ENCODE measurements around the gene COLGALT1. TPM values are rescaled to one million over a fixed set of nuclear protein-coding genes. Genes with fewer than 3 reads are reported as not detected.

The COLGALT1 gene
- total and polyA plus RNA-seq, 2 of the 8 experiments (the other 6 are each of a cell fraction or from before 2014, with no cell fraction given): 44.7 to 58.1 TPM

DNA sequence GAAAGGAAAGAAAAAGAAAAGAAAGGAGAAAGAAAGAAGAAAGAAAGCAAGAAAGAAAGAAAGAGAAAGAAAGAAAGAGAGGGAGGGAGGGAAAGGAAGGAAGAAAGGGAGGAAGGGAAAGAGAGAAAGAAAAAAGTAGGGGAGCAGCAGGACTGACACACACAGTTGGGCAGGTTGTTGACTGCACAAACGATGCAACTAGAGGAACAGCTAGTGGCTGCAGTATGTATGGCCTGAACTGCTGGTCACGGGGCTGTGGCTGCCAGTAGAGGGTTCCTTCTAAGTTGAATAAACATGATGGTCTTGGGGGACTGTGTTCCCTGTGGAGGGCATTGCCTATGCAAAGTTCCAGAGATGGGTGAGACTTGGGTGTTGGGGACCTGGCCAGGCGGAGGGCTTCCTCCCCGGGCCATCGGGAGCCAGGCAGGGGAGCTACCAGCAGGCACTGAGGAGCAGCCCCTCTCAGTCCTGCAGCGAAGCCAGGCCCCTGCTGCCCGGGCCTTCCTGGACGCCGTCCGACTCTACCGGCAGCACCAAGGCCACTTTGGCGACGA lies 16.7 kb upstream of the COLGALT1 start:
- POLR2A ChIA-PET (ENCODE audit: partially characterized antibody): interaction anchor here (1.1 to 1.6 kb wide), 5 partner anchors 9 to 22 kb away, joined by 3 to 6 read pairs (median 4); no protein-coding TSS in a partner anchor
- no peak overlapping the region for H4K5ac ChIP-seq (ENCODE audit: insufficient read length, low read depth, low read length)
- H3K4me1 ChIP-seq (replicated peaks in 1 of 4; ENCODE audit: control insufficient read depth in 3 of 4, insufficient read depth in 4 of 4, low read length in 3 of 4): no peaks in the 10 kb centered on the region; a peak in 2 of 7 replicates
- H2BK12ac ChIP-seq (ENCODE audit: low read depth, low read length): no peak overlapping the region
- H4K8ac ChIP-seq (ENCODE audit: extremely low read depth, insufficient read depth, low read length): no peak overlapping the region; the same call in 1 of the 2 replicates
- no peak overlapping the region for H3K27ac ChIP-seq (ENCODE audit: low read depth, low read length)
- peaks cover 0 to 6% (median 3%) of the 10 kb centered on the region in 4 experiments; a peak in 3 of 7 replicates for H3K27me3 ChIP-seq (replicated peaks in 1 of 4; ENCODE audit: control insufficient read depth in 3 of 4, extremely low read depth in 1 of 4, insufficient read depth in 3 of 4, low read length in 3 of 4)
- no peaks in the 10 kb centered on the region for H3K79me2 ChIP-seq (ENCODE audit: control insufficient read depth in 1 of 2, insufficient read depth in 2 of 2, low read length in 2 of 2)
- H3K4me2 ChIP-seq (ENCODE audit: insufficient read depth in 1 of 2, low read depth in 2 of 2, low read length in 2 of 2): peak overlapping the region; percentile 42 to 84
- no peaks in the 10 kb centered on the region for H3K79me1 ChIP-seq (ENCODE audit: low read depth, low read length)
- H2BK15ac ChIP-seq (ENCODE audit: low read length): no peak overlapping the region
- WGBS, 2 experiments (ENCODE audit: extremely low coverage in 1 of 2, insufficient coverage in 1 of 2, insufficient read length in 1 of 2, insufficient replicate concordance in 2 of 2, low coverage in 1 of 2, low lambda C conversion rate in 2 of 2, missing lambda C conversion rate in 1 of 2): 9% methylated on average over 13 of the region's 13 CpGs; no CpG with 5 or more reads in 1 of the 2 experiments
- no peak overlapping the region for H2AK5ac ChIP-seq (ENCODE audit: low read depth, low read length)
- H3K23me2 ChIP-seq (ENCODE audit: low read depth, low read length): peaks cover 7% of the 10 kb centered on the region; the same call in 1 of the 2 replicates
- peak overlapping the region; percentile 39 to 76 (median 58) for H3K4me3 ChIP-seq (ENCODE audit: extremely low read depth in 1 of 4, insufficient read depth in 2 of 4, low read depth in 3 of 4, low read length in 4 of 4)
- no peak overlapping the region for H3K9ac ChIP-seq (replicated peaks in 1 of 4; ENCODE audit: extremely low read depth in 1 of 4, low read depth in 3 of 4, low read length in 3 of 4)
- H3K36me3 ChIP-seq (ENCODE audit: control insufficient read depth in 2 of 4, insufficient read depth in 4 of 4, low read length in 3 of 4): no peaks in the 10 kb centered on the region
- H2BK120ac ChIP-seq (replicated peaks; ENCODE audit: low read depth, low read length): no peak overlapping the region
- H4K20me1 ChIP-seq (replicated peaks in 1 of 2; ENCODE audit: control insufficient read depth in 1 of 2, insufficient read depth in 2 of 2, low read length in 2 of 2): peaks cover 0 to 2% of the 10 kb centered on the region in 2 experiments
- no peak overlapping the region for H3K14ac ChIP-seq (ENCODE audit: insufficient read length)
- no peak overlapping the region for H2BK20ac ChIP-seq (ENCODE audit: low read length)
- H3K56ac ChIP-seq (replicated peaks; ENCODE audit: insufficient read length, low read depth, low read length): no peak overlapping the region
- H3K23ac ChIP-seq (ENCODE audit: insufficient read length): no peak overlapping the region
- H3K4ac ChIP-seq (replicated peaks; ENCODE audit: insufficient read length, low read depth, low read length): no peak overlapping the region
- no peak overlapping the region for H4K91ac ChIP-seq (replicated peaks; ENCODE audit: insufficient read length, low read length)
- H2AFZ ChIP-seq (ENCODE audit: low read length): no peak overlapping the region
- FAIRE-seq (no peak), DNase-seq (ENCODE audit: low read depth in 1 of 2, low spot score in 2 of 2) (no peak)
- H2BK5ac ChIP-seq (ENCODE audit: low read depth, low read length): no peak overlapping the region
- no peaks in the 10 kb centered on the region; a peak in 1 of 4 replicates for H3K9me3 ChIP-seq (ENCODE audit: insufficient read depth in 2 of 2, low read depth in 1 of 2, low read length in 1 of 2)
- no peak overlapping the region for H3K18ac ChIP-seq (ENCODE audit: extremely low read depth, low read length)
- peak; percentile 87; the same call in 1 of the 2 replicates for TF ChIP-seq KDM1A (IDR thresholded peaks at IDR 0.05; ENCODE audit: borderline replicate concordance, low read length)
- no peak for TF ChIP-seq FOSL1 (IDR thresholded peaks at IDR 0.05; ENCODE audit: insufficient read depth, low read depth, low read length)
- no peak for TF ChIP-seq RNF2 (IDR thresholded peaks at IDR 0.05; ENCODE audit: borderline replicate concordance, low read depth, low read length, missing control alignments, poor library complexity, severe bottlenecking)
- TF ChIP-seq, protein P1, sequence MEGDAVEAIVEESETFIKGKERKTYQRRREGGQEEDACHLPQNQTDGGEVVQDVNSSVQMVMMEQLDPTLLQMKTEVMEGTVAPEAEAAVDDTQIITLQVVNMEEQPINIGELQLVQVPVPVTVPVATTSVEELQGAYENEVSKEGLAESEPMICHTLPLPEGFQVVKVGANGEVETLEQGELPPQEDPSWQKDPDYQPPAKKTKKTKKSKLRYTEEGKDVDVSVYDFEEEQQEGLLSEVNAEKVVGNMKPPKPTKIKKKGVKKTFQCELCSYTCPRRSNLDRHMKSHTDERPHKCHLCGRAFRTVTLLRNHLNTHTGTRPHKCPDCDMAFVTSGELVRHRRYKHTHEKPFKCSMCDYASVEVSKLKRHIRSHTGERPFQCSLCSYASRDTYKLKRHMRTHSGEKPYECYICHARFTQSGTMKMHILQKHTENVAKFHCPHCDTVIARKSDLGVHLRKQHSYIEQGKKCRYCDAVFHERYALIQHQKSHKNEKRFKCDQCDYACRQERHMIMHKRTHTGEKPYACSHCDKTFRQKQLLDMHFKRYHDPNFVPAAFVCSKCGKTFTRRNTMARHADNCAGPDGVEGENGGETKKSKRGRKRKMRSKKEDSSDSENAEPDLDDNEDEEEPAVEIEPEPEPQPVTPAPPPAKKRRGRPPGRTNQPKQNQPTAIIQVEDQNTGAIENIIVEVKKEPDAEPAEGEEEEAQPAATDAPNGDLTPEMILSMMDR (IDR thresholded peaks at IDR 0.05; ENCODE audit: control extremely low read depth in 1 of 3, insufficient read depth in 1 of 3, low read depth in 1 of 3, low read length in 3 of 3): peak in 1 of 3 experiments; percentile 2; a peak in 1 of 4 replicates
- TF ChIP-seq SP2 (IDR thresholded peaks at IDR 0.05; ENCODE audit: low read length): no peak
- peak in 1 of 2 experiments; percentile 5; a peak in 1 of 4 replicates for TF ChIP-seq HDAC2 (IDR thresholded peaks at IDR 0.05; ENCODE audit: borderline replicate concordance in 1 of 2, low read depth in 2 of 2, low read length in 2 of 2)
- TF ChIP-seq EGR1 (IDR thresholded peaks at IDR 0.05; ENCODE audit: borderline replicate concordance, low read depth, low read length): no peak
- CTCF ChIA-PET (ENCODE audit: partially characterized antibody): interaction anchor here (0.7 to 5.3 kb wide), 9 partner anchors 20 to 1992 kb away, joined by 3 to 20 read pairs (median 3); no protein-coding TSS in a partner anchor
